ENCODE data around the gene CHMP4B.
"Not testable (repeated sequence)": the region's sequence is repeated elsewhere in the genome, so short reads cannot be mapped to it uniquely, and the experiment has no call there.

The CHMP4B gene

GRCh38 chr20:33789858-33790182 lies 21.3 kb upstream of the CHMP4B start:
- DNase-seq (ENCODE audit: low read depth): no peak

- DNase-seq (ENCODE audit: low read depth): no peak
Measured at GRCh38 chr20:33790566-33790965, 20.6 kb upstream of the CHMP4B start.

- DNase-seq (ENCODE audit: low read depth): no peak
Measured at GRCh38 chr20:33791021-33791420, 20.1 kb upstream of the CHMP4B start.

GRCh38 chr20:33791540-33791939 lies 19.6 kb upstream of the CHMP4B start:
- DNase-seq (ENCODE audit: low read depth): no peak

- DNase-seq (ENCODE audit: low read depth): peak; percentile 16
Measured at GRCh38 chr20:33791959-33792597, 19.1 kb upstream of the CHMP4B start.

GRCh38 chr20:33792598-33792989 lies 18.6 kb upstream of the CHMP4B start:
- not testable (repeated sequence) for DNase-seq (ENCODE audit: low read depth)

- DNase-seq (ENCODE audit: low read depth): no peak
Measured at GRCh38 chr20:33793011-33793931, 17.9 kb upstream of the CHMP4B start.

- DNase-seq (ENCODE audit: low read depth): no peak
Measured at GRCh38 chr20:33796263-33796906, 14.8 kb upstream of the CHMP4B start.

- DNase-seq (ENCODE audit: low read depth): no peak
Measured at GRCh38 chr20:33796907-33797544, 14.1 kb upstream of the CHMP4B start.

- no peak for DNase-seq (ENCODE audit: low read depth)
Measured at GRCh38 chr20:33798444-33798843, 12.7 kb upstream of the CHMP4B start.

GRCh38 chr20:33803921-33804337 lies 7.2 kb upstream of the CHMP4B start:
- no peak for DNase-seq (ENCODE audit: low read depth)

GRCh38 chr20:33808388-33808787 lies 2.8 kb upstream of the CHMP4B start:
- no peak for DNase-seq (ENCODE audit: low read depth)

GRCh38 chr20:33810259-33810658 lies 889 bp upstream of the CHMP4B start:
- DNase-seq (ENCODE audit: low read depth): no peak

- no peak for DNase-seq (ENCODE audit: low read depth)
Measured at GRCh38 chr20:33811776-33812151, 616 bp downstream of the CHMP4B start.

GRCh38 chr20:33812152-33812849 lies 1.2 kb downstream of the CHMP4B start:
- peak; percentile 7 for DNase-seq (ENCODE audit: low read depth)

- no peak for DNase-seq (ENCODE audit: low read depth)
Measured at GRCh38 chr20:33812908-33813462, 1.8 kb downstream of the CHMP4B start.

- no peak for DNase-seq (ENCODE audit: low read depth)
Measured at GRCh38 chr20:33814238-33814712, 3.1 kb downstream of the CHMP4B start.

- no peak for DNase-seq (ENCODE audit: low read depth)
Measured at GRCh38 chr20:33815671-33816070, 4.5 kb downstream of the CHMP4B start.

GRCh38 chr20:33816191-33816590 lies 5.0 kb downstream of the CHMP4B start:
- no peak for DNase-seq (ENCODE audit: low read depth)

- no peak for DNase-seq (ENCODE audit: low read depth)
Measured at GRCh38 chr20:33817411-33817810, 6.3 kb downstream of the CHMP4B start.

GRCh38 chr20:33819456-33819855 lies 8.3 kb downstream of the CHMP4B start:
- no peak for DNase-seq (ENCODE audit: low read depth)
